OCI-LY3 (cell line): Measurements from ENCODE around the gene TTC6.
"Not testable (repeated sequence)": the region's sequence is repeated elsewhere in the genome, so short reads cannot be mapped to it uniquely, and the experiment has no call there.

Experiments
- H2AFZ ChIP-seq: fragments of 200-600, 300-600 bp; shearing (Covaris generic); 2 replicates; pipeline ENCODE4 v1.6.0; 2014; ENCODE audit warnings: antibody characterized with exemption, low read depth, low read length
- H3K27ac ChIP-seq: fragments of 200-600, 300-600 bp; sonication (generic); 2 replicates; pipeline ENCODE4 v1.5.1; 2014; ENCODE audit warnings: mild to moderate bottlenecking, low read length, moderate library complexity, mixed read lengths
- H3K27me3 ChIP-seq: fragments of 200-600, 300-600 bp; sonication (generic); 2 replicates; pipeline ENCODE4 v1.6.1; 2014; ENCODE audit warnings: low read depth, low read length, mixed read lengths
- H3K36me3 ChIP-seq: fragments of 200-600, 300-600 bp; sonication (generic); replicated peaks from 2 replicates; pipeline ENCODE3; 2014; ENCODE audit warnings: low read depth, low read length, mixed read lengths
- H3K4me1 ChIP-seq: fragments of 300-600, 200-600 bp; sonication (generic); 2 replicates; pipeline ENCODE4 v1.6.1; 2014; ENCODE audit warnings: low read length, mixed read lengths
- H3K4me2 ChIP-seq: fragments of 200-600, 300-600 bp; sonication (generic); 2 replicates; pipeline ENCODE4 v1.6.1; 2014; ENCODE audit warnings: low read length, mixed read lengths
- H3K4me3 ChIP-seq: fragments of 300-600, 200-600 bp; sonication (generic); 2 replicates; pipeline ENCODE4 v1.5.1; 2014; ENCODE audit warnings: antibody characterized with exemption, mild to moderate bottlenecking, low read length, moderate library complexity
- H3K79me2 ChIP-seq: fragments of 300-600, 200-600 bp; shearing (Covaris generic); 2 replicates; pipeline ENCODE4 v1.6.1; 2014; ENCODE audit warnings: mild to moderate bottlenecking, low read length, mixed read lengths
- H3K9ac ChIP-seq: fragments of 300-600, 200-600 bp; shearing (Covaris generic); 2 replicates; pipeline ENCODE4 v1.6.0; 2014; ENCODE audit warnings: mild to moderate bottlenecking, low read length, moderate library complexity
- H3K9me3 ChIP-seq: fragments of 200-600, 300-600 bp; shearing (Covaris generic); 2 replicates; pipeline ENCODE4 v1.6.1; 2014; ENCODE audit warnings: low read length, mixed read lengths; ENCODE audit not compliant: insufficient read depth
- H4K20me1 ChIP-seq: fragments of 200-600, 300-600 bp; sonication (generic); 2 replicates; pipeline ENCODE4 v1.6.1; 2016; ENCODE audit warnings: low read length, mixed read lengths; ENCODE audit not compliant: insufficient read depth
- CTCF ChIP-seq: fragments of 200-600, 300-600 bp; sonication (generic); IDR thresholded peaks from 2 replicates; pipeline ENCODE4 v1.5.1; 2014; ENCODE audit warnings: antibody characterized with exemption, low read length, low read depth
- EZH2phosphoT487 ChIP-seq: fragments of 200-600 bp; shearing (Covaris generic); IDR thresholded peaks from 2 replicates; pipeline ENCODE4 v1.6.1; 2018; ENCODE audit warnings: antibody characterized with exemption, mixed run types, low read depth

Gene TTC6

GRCh38 chr14:37553935-37554550 lies 41.4 kb upstream of the TTC6 start:
- H3K79me2 ChIP-seq: no peaks in the 10 kb centered on the region
- no peak overlapping the region for H3K9ac ChIP-seq
- H3K36me3 ChIP-seq: no peaks in the 10 kb centered on the region
- H4K20me1 ChIP-seq: no peaks in the 10 kb centered on the region
- no peaks in the 10 kb centered on the region for H3K27me3 ChIP-seq
- H3K4me2 ChIP-seq: no peak overlapping the region
- no peak overlapping the region for H3K27ac ChIP-seq
- H3K4me1 ChIP-seq: no peaks in the 10 kb centered on the region
- H2AFZ ChIP-seq: no peak overlapping the region
- TF ChIP-seq CTCF (no peak), EZH2phosphoT487 (no peak)
- no peak overlapping the region for H3K4me3 ChIP-seq
- no peaks in the 10 kb centered on the region for H3K9me3 ChIP-seq

GRCh38 chr14:37555596-37555995 lies 39.8 kb upstream of the TTC6 start:
- not testable (repeated sequence) for H2AFZ ChIP-seq, H3K36me3 ChIP-seq, H3K9me3 ChIP-seq, H3K9ac ChIP-seq, H3K4me2 ChIP-seq, H3K4me1 ChIP-seq, H3K79me2 ChIP-seq, H4K20me1 ChIP-seq, H3K27ac ChIP-seq, H3K4me3 ChIP-seq, H3K27me3 ChIP-seq

DNA sequence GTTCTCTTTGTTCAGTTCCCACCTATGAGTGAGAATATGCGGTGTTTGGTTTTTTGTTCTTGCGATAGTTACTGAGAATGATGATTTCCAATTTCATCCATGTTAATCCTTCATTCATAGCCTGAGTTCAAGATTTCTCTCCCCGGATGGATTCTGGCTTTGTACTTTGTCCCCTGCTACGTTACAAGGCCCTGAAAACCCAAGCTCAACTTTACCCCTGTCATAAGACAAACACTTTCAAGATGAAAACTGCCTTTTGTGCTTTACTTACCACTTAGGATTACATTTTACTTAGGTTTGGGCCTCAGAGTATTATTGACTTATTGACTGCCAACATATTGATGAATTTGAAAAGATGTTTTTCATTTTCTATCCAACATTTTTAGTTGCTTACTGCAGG lies 36.7 kb upstream of the TTC6 start:
- Histone ChIP-seq H3K4me1 (no peaks in the 10 kb centered on the region), H3K27me3 (no peaks in the 10 kb centered on the region), H3K27ac (no peak overlapping the region), H3K9me3 (no peaks in the 10 kb centered on the region), H4K20me1 (no peaks in the 10 kb centered on the region), H3K9ac (no peak overlapping the region), H3K79me2 (no peaks in the 10 kb centered on the region), H3K4me3 (no peak overlapping the region), H3K36me3 (no peaks in the 10 kb centered on the region), H3K4me2 (no peak overlapping the region), H2AFZ (no peak overlapping the region)
- no peak for TF ChIP-seq EZH2phosphoT487
- TF ChIP-seq CTCF: no peak

GRCh38 chr14:37559386-37559785 lies 36.0 kb upstream of the TTC6 start:
- TF ChIP-seq CTCF (no peak), EZH2phosphoT487 (no peak)
- Histone ChIP-seq H3K79me2 (no peaks in the 10 kb centered on the region), H2AFZ (no peak overlapping the region), H3K4me1 (no peaks in the 10 kb centered on the region), H3K4me3 (no peak overlapping the region), H3K27me3 (no peaks in the 10 kb centered on the region), H3K9ac (no peak overlapping the region), H3K9me3 (no peaks in the 10 kb centered on the region), H3K36me3 (no peaks in the 10 kb centered on the region), H3K27ac (no peak overlapping the region), H3K4me2 (no peak overlapping the region), H4K20me1 (no peaks in the 10 kb centered on the region)

DNA sequence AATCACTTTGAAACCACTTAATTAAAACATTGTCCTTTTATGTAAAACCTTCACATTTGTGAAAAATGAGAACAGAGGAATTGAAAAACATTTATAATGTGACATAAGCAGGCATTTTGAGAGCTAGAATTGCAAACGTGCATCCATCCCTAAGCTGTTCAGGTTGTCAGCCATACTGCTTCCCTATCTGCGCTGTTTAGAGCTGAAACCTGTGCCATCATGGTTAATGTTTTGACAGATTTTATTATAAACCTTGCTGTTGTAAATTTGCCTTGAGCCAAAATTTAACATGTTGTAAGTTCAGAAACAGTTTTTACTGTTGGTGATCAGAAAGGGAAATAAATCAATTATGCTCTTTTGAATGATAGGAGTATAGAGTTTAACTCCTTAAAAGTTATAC lies 32.2 kb upstream of the TTC6 start:
- Histone ChIP-seq H3K9me3 (no peaks in the 10 kb centered on the region), H3K27ac (no peak overlapping the region)

More for the DNA sequence above, 32.2 kb upstream of the TTC6 start:
- H4K20me1 ChIP-seq: no peaks in the 10 kb centered on the region
- H3K4me1 ChIP-seq: no peaks in the 10 kb centered on the region
- no peaks in the 10 kb centered on the region for H3K27me3 ChIP-seq
- no peaks in the 10 kb centered on the region for H3K79me2 ChIP-seq
- no peak overlapping the region for H2AFZ ChIP-seq
- no peak overlapping the region for H3K9ac ChIP-seq
- no peak overlapping the region for H3K4me3 ChIP-seq
- H3K4me2 ChIP-seq: no peak overlapping the region
- no peaks in the 10 kb centered on the region for H3K36me3 ChIP-seq
- no peak for TF ChIP-seq CTCF
- TF ChIP-seq EZH2phosphoT487: no peak
